KMS-11 (cell line): ENCODE measurements around the gene SCGB1D4.

Source experiments
- H2AFZ ChIP-seq: fragments of 200-600 bp; sonication (generic); 2 replicates; pipeline ENCODE4 v1.6.1; 2016; ENCODE audit warnings: antibody characterized with exemption, mixed run types, low read depth
- H3K27ac ChIP-seq: fragments of 200-600 bp; sonication (generic); 2 replicates; pipeline ENCODE4 v1.6.1; 2016; ENCODE audit warnings: mild to moderate bottlenecking, mixed run types
- H3K27me3 ChIP-seq: fragments of 200-600 bp; sonication (generic); 2 replicates; pipeline ENCODE4 v1.6.1; 2017; ENCODE audit warnings: mild to moderate bottlenecking, low read depth, mixed run types, moderate library complexity; ENCODE audit not compliant: insufficient read depth
- H3K36me3 ChIP-seq: fragments of 200-600 bp; sonication (generic); 2 replicates; pipeline ENCODE4 v1.6.1; 2017; ENCODE audit warnings: mild to moderate bottlenecking, mixed run types; ENCODE audit not compliant: insufficient read depth
- H3K4me1 ChIP-seq: fragments of 200-600 bp; sonication (generic); 2 replicates; pipeline ENCODE4 v1.6.1; 2016; ENCODE audit warnings: mild to moderate bottlenecking, low read depth, mixed run types; ENCODE audit not compliant: poor library complexity, severe bottlenecking
- H3K4me2 ChIP-seq: fragments of 200-600 bp; sonication (generic); 2 replicates; pipeline ENCODE4 v1.7.0; 2016; ENCODE audit warnings: mild to moderate bottlenecking, mixed run types
- H3K4me3 ChIP-seq: fragments of 200-600 bp; sonication (generic); IDR thresholded peaks from 2 replicates; pipeline ENCODE4 v1.6.1; 2017; ENCODE audit warnings: low read depth, low read length, mixed read lengths; ENCODE audit not compliant: insufficient read depth
- H3K79me2 ChIP-seq: fragments of 200-600 bp; sonication (generic); 2 replicates; pipeline ENCODE4 v1.6.1; 2016; ENCODE audit warnings: low read depth, mixed run types; ENCODE audit not compliant: insufficient read depth
- H3K9ac ChIP-seq: fragments of 200-600 bp; sonication (generic); 2 replicates; pipeline ENCODE4 v1.6.1; 2016; ENCODE audit warnings: mild to moderate bottlenecking, mixed run types
- H4K20me1 ChIP-seq: fragments of 200-600 bp; sonication (generic); 2 replicates; pipeline ENCODE4 v1.6.1; 2016; ENCODE audit warnings: mild to moderate bottlenecking, mixed run types; ENCODE audit not compliant: insufficient read depth
- CTCF ChIP-seq: fragments of 200-600 bp; sonication (generic); conservative IDR thresholded peaks from 2 replicates; pipeline ENCODE4 v1.6.1; 2017; ENCODE audit warnings: low read depth, mild to moderate bottlenecking, antibody characterized with exemption, low read length, moderate library complexity, mixed read lengths

SCGB1D4 gene

GRCh38 chr11:62253999-62254542 is 44.8 kb downstream of the SCGB1D4 start:
- Histone ChIP-seq H3K9ac (no peak overlapping the region), H3K4me1 (no peaks in the 10 kb centered on the region), H3K36me3 (no peaks in the 10 kb centered on the region), H2AFZ (no peak overlapping the region), H3K4me3 (no peak overlapping the region), H3K27ac (no peak overlapping the region), H3K27me3 (no peaks in the 10 kb centered on the region), H3K4me2 (no peak overlapping the region), H3K79me2 (no peaks in the 10 kb centered on the region), H4K20me1 (no peaks in the 10 kb centered on the region)
- TF ChIP-seq CTCF, result no peak

- H3K4me3 ChIP-seq, result no peak overlapping the region
- no peaks in the 10 kb centered on the region for H3K79me2 ChIP-seq
- H3K4me2 ChIP-seq, result no peak overlapping the region
- H3K27ac ChIP-seq, result no peak overlapping the region
- no peak overlapping the region for H2AFZ ChIP-seq
- H3K9ac ChIP-seq, result no peak overlapping the region
- H4K20me1 ChIP-seq, result no peaks in the 10 kb centered on the region
- H3K27me3 ChIP-seq, result no peaks in the 10 kb centered on the region
- no peaks in the 10 kb centered on the region for H3K4me1 ChIP-seq
- TF ChIP-seq CTCF, result no peak
- H3K36me3 ChIP-seq, result no peaks in the 10 kb centered on the region
These were observed 47.2 kb downstream of the SCGB1D4 start for GRCh38 chr11:62251698-62252097.
